Liver (tissue), 9 donors: ENCODE results near the gene ADAMTS2. TPM values are rescaled to one million over a fixed set of nuclear protein-coding genes. Genes with fewer than 3 reads are reported as not detected.

ENCODE experiments used
- DNase-seq: peaks from one replicate; pipeline ENCODE4 v3.0.0-alpha.2; 2017; ENCODE audit warnings: low spot score
- H3K27ac ChIP-seq, 2 donors: one replicate each; pipeline ENCODE4 v1.7.0; 2013; ENCODE audit warnings: inconsistent platforms in 2 of 2, low read length in 2 of 2, control low read depth in 1 of 2, low read depth in 1 of 2, mild to moderate bottlenecking in 1 of 2
- H3K27me3 ChIP-seq, 4 donors: one replicate each; pipeline versions ENCODE4 v1.6.1 to v1.7.0; 2013; ENCODE audit warnings: low read length in 3 of 4, inconsistent platforms in 1 of 4, mild to moderate bottlenecking in 1 of 4, moderate library complexity in 1 of 4; ENCODE audit not compliant: control insufficient read depth in 4 of 4, insufficient read depth in 4 of 4
- H3K36me3 ChIP-seq, 4 donors: one replicate each; pipeline versions ENCODE4 v1.6.1 to v1.7.0; 2013; ENCODE audit warnings: low read length in 3 of 4, mild to moderate bottlenecking in 3 of 4, low read depth in 1 of 4, moderate library complexity in 1 of 4; ENCODE audit not compliant: control insufficient read depth in 4 of 4, insufficient read depth in 3 of 4
- H3K4me1 ChIP-seq, 4 donors: one replicate each; pipeline versions ENCODE4 v1.6.1 to v1.7.0; 2013; ENCODE audit warnings: low read length in 3 of 4, mild to moderate bottlenecking in 3 of 4, moderate library complexity in 1 of 4; ENCODE audit not compliant: control insufficient read depth in 4 of 4, insufficient read depth in 4 of 4
- H3K4me3 ChIP-seq, 3 donors: one replicate each; pipeline versions ENCODE4 v1.6.1 to v1.7.0; 2013; ENCODE audit warnings: low read length in 3 of 3, control low read depth in 1 of 3, low read depth in 1 of 3, mild to moderate bottlenecking in 1 of 3
- H3K9ac ChIP-seq, 2 donors: one replicate each; pipeline ENCODE4 v1.7.0; 2013; ENCODE audit warnings: low read length in 2 of 2, mild to moderate bottlenecking in 2 of 2, moderate library complexity in 2 of 2, control low read depth in 1 of 2, low read depth in 1 of 2
- H3K9me3 ChIP-seq, 4 donors: one replicate each; pipeline versions ENCODE4 v1.6.1 to v1.7.0; 2013; ENCODE audit warnings: low read length in 3 of 4; ENCODE audit not compliant: control insufficient read depth in 4 of 4
- ATF3 ChIP-seq: IDR thresholded peaks from 2 replicates; pipeline ENCODE4 v1.6.1; 2016; ENCODE audit warnings: antibody characterized with exemption
- CTCF ChIP-seq: fragments of 150-350 bp; IDR thresholded peaks from 2 replicates; pipeline ENCODE4 v1.5.1; 2017; ENCODE audit warnings: improper control_type of control experiment, low read depth, low read length; ENCODE audit not compliant: missing input control
- EGR1 ChIP-seq, 2 donors: IDR thresholded peaks; 2 replicates each; pipeline ENCODE4 v1.6.1; 2016 to 2018; ENCODE audit warnings: antibody characterized with exemption in 2 of 2, low read depth in 2 of 2
- FOXA1 ChIP-seq: IDR thresholded peaks from 2 replicates; pipeline ENCODE4 v1.6.1; 2016; ENCODE audit warnings: antibody characterized with exemption
- FOXA2 ChIP-seq: IDR thresholded peaks from 2 replicates; pipeline ENCODE4 v1.6.1; 2016; ENCODE audit warnings: antibody characterized with exemption
- GABPA ChIP-seq, 2 donors: IDR thresholded peaks in 1 of 2; conservative IDR thresholded peaks in 1 of 2; 2 replicates each; pipeline ENCODE4 v1.6.1; 2016; ENCODE audit warnings: antibody characterized with exemption in 2 of 2, mild to moderate bottlenecking in 1 of 2, moderate library complexity in 1 of 2
- HNF4A ChIP-seq, 2 donors: conservative IDR thresholded peaks; 2 replicates each; pipeline ENCODE4 v1.6.1; 2016; ENCODE audit warnings: antibody characterized with exemption in 2 of 2, mild to moderate bottlenecking in 2 of 2
- HNF4G ChIP-seq: IDR thresholded peaks from 2 replicates; pipeline ENCODE4 v1.6.1; 2016; ENCODE audit warnings: antibody characterized with exemption
- JUND ChIP-seq, 2 donors: IDR thresholded peaks; 2 replicates each; pipeline ENCODE4 v1.6.1; 2016; ENCODE audit warnings: antibody characterized with exemption in 2 of 2
- NR2F2 ChIP-seq: IDR thresholded peaks from 2 replicates; pipeline ENCODE4 v1.6.1; 2016; ENCODE audit warnings: antibody characterized with exemption
- RAD21 ChIP-seq, 2 donors: IDR thresholded peaks; 2 replicates each; pipeline ENCODE4 v1.6.1; 2016; ENCODE audit warnings: antibody characterized with exemption in 2 of 2, mild to moderate bottlenecking in 2 of 2
- RXRA ChIP-seq, 2 donors: IDR thresholded peaks; 2 replicates each; pipeline ENCODE4 v1.6.1; 2017 to 2018; ENCODE audit warnings: antibody characterized with exemption in 2 of 2, mild to moderate bottlenecking in 1 of 2
- SP1 ChIP-seq: IDR thresholded peaks from 2 replicates; pipeline ENCODE4 v1.6.1; 2018; ENCODE audit warnings: antibody characterized with exemption, mild to moderate bottlenecking
- TAF1 ChIP-seq: conservative IDR thresholded peaks from 2 replicates; pipeline ENCODE4 v1.6.1; 2016; ENCODE audit warnings: antibody characterized with exemption, mild to moderate bottlenecking
- YY1 ChIP-seq: IDR thresholded peaks from 2 replicates; pipeline ENCODE4 v1.6.1; 2016; ENCODE audit warnings: antibody characterized with exemption, mild to moderate bottlenecking
- ZBTB33 ChIP-seq: IDR thresholded peaks from 2 replicates; pipeline ENCODE4 v1.6.1; 2016; ENCODE audit warnings: antibody characterized with exemption
- WGBS: extraction: QIAGEN DNeasy Blood & Tissue Kit; methylation state at CpG from one replicate; pipeline ENCODE4 v1.1.7; 2013; 5-methylcytosine and 5-hydroxymethylcytosine counted together
- polyA plus RNA-seq, 2 donors: library from polyadenylated mRNA; stranded (reverse) in 1 of 2; unstranded in 1 of 2; fragments of 200-250 nt in 1 of 2; fragments of >200 nt in 1 of 2; fragmentation: Nextera tagmentation in 1 of 2; extraction: Ambion mirVana in 1 of 2; gene quantifications; one replicate each; pipeline versions ENCODE4 v1.2.1 to v1.2.3, GENCODE V29; 2013 to 2015
- total RNA-seq, 2 donors: library from RNA; depleted of rRNA; stranded (reverse); fragments of >200 nt; gene quantifications; one replicate each; pipeline ENCODE4 v1.2.3, GENCODE V29; 2014
- TF ChIP-seq, protein P1 (sequence below): IDR thresholded peaks from 2 replicates; pipeline ENCODE4 v1.6.1; 2016; ENCODE audit warnings: antibody characterized with exemption
- TF ChIP-seq, protein P2 (sequence below): IDR thresholded peaks from 2 replicates; pipeline ENCODE4 v1.6.1; 2016; ENCODE audit warnings: antibody characterized with exemption, mild to moderate bottlenecking
- donor health status: healthy.
- donor health status: healthy.
- donor health status: healthy.
- donor health status: healthy.
- donor health status: healthy.

ADAMTS2 gene
- total and polyA plus RNA-seq, 4 donors = 2.7 to 24.3 (median 12.0) TPM

DNA sequence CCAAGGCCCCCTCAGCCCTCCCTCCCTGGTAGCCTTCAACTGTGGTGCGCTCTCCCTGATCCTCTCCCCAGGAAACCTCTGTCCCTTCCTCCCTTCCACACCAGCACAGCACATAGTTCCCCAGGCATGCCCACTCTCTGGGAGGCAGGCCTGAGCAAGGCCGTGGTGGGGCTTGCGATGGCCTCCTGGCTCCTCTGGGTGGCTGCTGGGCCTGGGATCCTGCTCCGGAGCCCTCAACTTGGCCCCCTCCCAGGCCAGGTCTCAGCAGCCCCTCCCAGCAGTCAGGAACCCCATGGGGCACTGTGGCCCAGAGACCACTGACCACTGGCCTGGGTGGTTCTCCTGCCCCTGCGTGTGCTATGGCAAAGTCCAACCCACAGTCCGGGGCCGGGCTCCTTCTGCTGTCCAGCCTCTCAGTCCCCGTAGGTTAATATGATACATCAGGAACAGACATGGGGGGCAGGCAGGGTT lies 159.3 kb downstream of the ADAMTS2 start:
- no peak overlapping the region for H3K4me3 ChIP-seq
- WGBS = 86% methylated on average over 8 of the region's 8 CpGs
- no peaks in the 10 kb centered on the region for H3K27me3 ChIP-seq
- TF ChIP-seq NR2F2 = no peak
- no peak for TF ChIP-seq FOXA1
- no peak for TF ChIP-seq JUND (IDR thresholded peaks at IDR 0.05)
- no peak for TF ChIP-seq ATF3
- TF ChIP-seq YY1 = no peak
- no peak for TF ChIP-seq EGR1 (IDR thresholded peaks at IDR 0.05; ENCODE audit: low read depth in 2 of 2)
- TF ChIP-seq GABPA (IDR thresholded peaks at IDR 0.05 in 1 of 2, conservative IDR thresholded peaks at IDR 0.05 in 1 of 2) = no peak
- no peak for TF ChIP-seq ZBTB33
- no peak for TF ChIP-seq RXRA (IDR thresholded peaks at IDR 0.05)
- TF ChIP-seq, protein P1, sequence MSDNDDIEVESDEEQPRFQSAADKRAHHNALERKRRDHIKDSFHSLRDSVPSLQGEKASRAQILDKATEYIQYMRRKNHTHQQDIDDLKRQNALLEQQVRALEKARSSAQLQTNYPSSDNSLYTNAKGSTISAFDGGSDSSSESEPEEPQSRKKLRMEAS = no peak
- TF ChIP-seq FOXA2 = no peak
- TF ChIP-seq SP1 = no peak
- H3K4me1 ChIP-seq = no peaks in the 10 kb centered on the region
- H3K36me3 ChIP-seq = no peaks in the 10 kb centered on the region
- no peak overlapping the region for H3K9ac ChIP-seq
- peak overlapping the region in 1 of 2 donors; percentile 7 for H3K27ac ChIP-seq
- DNase-seq = no peak
- no peaks in the 10 kb centered on the region for H3K9me3 ChIP-seq

GRCh38 chr5:179185256-179185940 lies 159.9 kb downstream of the ADAMTS2 start:
- H3K9me3 ChIP-seq = no peaks in the 10 kb centered on the region
- no peak overlapping the region for H3K9ac ChIP-seq
- WGBS = 85% methylated on average over 16 of the region's 16 CpGs
- no peaks in the 10 kb centered on the region for H3K4me1 ChIP-seq
- no peak overlapping the region for H3K4me3 ChIP-seq
- H3K27me3 ChIP-seq = no peaks in the 10 kb centered on the region
- DNase-seq = no peak
- peak overlapping the region in 1 of 2 donors; percentile 7 for H3K27ac ChIP-seq
- no peak for TF ChIP-seq SP1
- no peak for TF ChIP-seq EGR1 (IDR thresholded peaks at IDR 0.05; ENCODE audit: low read depth in 2 of 2)
- TF ChIP-seq, protein P2, sequence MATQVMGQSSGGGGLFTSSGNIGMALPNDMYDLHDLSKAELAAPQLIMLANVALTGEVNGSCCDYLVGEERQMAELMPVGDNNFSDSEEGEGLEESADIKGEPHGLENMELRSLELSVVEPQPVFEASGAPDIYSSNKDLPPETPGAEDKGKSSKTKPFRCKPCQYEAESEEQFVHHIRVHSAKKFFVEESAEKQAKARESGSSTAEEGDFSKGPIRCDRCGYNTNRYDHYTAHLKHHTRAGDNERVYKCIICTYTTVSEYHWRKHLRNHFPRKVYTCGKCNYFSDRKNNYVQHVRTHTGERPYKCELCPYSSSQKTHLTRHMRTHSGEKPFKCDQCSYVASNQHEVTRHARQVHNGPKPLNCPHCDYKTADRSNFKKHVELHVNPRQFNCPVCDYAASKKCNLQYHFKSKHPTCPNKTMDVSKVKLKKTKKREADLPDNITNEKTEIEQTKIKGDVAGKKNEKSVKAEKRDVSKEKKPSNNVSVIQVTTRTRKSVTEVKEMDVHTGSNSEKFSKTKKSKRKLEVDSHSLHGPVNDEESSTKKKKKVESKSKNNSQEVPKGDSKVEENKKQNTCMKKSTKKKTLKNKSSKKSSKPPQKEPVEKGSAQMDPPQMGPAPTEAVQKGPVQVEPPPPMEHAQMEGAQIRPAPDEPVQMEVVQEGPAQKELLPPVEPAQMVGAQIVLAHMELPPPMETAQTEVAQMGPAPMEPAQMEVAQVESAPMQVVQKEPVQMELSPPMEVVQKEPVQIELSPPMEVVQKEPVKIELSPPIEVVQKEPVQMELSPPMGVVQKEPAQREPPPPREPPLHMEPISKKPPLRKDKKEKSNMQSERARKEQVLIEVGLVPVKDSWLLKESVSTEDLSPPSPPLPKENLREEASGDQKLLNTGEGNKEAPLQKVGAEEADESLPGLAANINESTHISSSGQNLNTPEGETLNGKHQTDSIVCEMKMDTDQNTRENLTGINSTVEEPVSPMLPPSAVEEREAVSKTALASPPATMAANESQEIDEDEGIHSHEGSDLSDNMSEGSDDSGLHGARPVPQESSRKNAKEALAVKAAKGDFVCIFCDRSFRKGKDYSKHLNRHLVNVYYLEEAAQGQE = no peak
- no peak for TF ChIP-seq FOXA1
- TF ChIP-seq RAD21 (IDR thresholded peaks at IDR 0.05) = no peak
- TF ChIP-seq, protein P1 = no peak
- TF ChIP-seq NR2F2 = no peak
- TF ChIP-seq ATF3 = no peak
- TF ChIP-seq GABPA (IDR thresholded peaks at IDR 0.05 in 1 of 2, conservative IDR thresholded peaks at IDR 0.05 in 1 of 2) = no peak
- TF ChIP-seq CTCF = no peak
- TF ChIP-seq TAF1 = no peak
- TF ChIP-seq HNF4A (conservative IDR thresholded peaks at IDR 0.05) = no peak
- no peak for TF ChIP-seq FOXA2
- TF ChIP-seq YY1 = no peak
- TF ChIP-seq ZBTB33 = no peak
- no peak for TF ChIP-seq JUND (IDR thresholded peaks at IDR 0.05)
- no peak for TF ChIP-seq RXRA (IDR thresholded peaks at IDR 0.05)
- TF ChIP-seq HNF4G = no peak
- no peaks in the 10 kb centered on the region for H3K36me3 ChIP-seq
